Subcutaneous adipose tissue (tissue), 4 donors: ENCODE results near the gene CDK16. TPM values are rescaled to one million over a fixed set of nuclear protein-coding genes. Genes with fewer than 3 reads are reported as not detected.

Experiments
- total RNA-seq, 4 donors: library from RNA; depleted of rRNA; stranded (reverse); fragments of >200 nt; gene quantifications; one replicate each; pipeline ENCODE4 v1.1.0, GENCODE V29; 2016
- TF ChIP-seq, protein P1 (sequence below): fragments of 450-650 bp; IDR thresholded peaks from one replicate; pipeline ENCODE4 v1.5.1; 2016; ENCODE audit warnings: low read depth, mild to moderate bottlenecking, control low read depth, antibody characterized with exemption, moderate library complexity

CDK16 gene
- total RNA-seq, 4 donors from 2014 or later = 57.0 to 176 (median 62.6) TPM

DNA sequence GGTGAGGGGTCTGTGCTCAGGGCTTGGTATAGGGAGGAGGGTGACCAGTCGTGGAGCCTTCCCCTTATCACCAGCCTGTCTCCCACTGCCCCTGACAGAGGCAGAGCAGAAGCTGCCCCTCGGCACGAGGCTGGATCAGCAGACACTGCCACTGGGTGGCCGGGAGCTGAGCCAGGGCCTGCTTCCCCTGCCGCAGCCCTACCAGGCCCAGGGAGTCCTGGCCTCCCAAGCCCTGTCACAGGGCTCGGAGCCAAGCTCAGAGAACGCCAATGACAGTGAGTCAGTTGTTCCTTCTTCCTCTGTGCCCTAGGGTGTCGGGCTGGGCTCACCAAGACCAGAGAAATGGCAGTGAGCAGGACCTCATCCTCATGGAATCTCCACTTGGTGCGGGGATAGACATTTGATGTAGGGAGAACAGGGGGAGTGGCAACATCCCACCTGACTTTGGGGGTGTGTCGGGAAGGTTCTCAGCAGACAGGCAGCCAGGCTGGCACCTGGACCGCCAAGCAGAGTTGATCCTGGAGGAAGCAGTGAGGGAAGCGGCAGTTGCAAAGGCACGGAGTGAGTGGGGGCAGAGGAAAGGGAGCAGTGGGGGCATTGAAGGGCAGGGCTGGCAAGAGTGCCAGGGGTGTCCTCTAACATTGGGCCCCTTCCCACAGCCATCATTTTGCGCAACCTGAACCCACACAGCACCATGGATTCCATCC is 39.1 kb upstream of the CDK16 start:
- TF ChIP-seq, protein P1, sequence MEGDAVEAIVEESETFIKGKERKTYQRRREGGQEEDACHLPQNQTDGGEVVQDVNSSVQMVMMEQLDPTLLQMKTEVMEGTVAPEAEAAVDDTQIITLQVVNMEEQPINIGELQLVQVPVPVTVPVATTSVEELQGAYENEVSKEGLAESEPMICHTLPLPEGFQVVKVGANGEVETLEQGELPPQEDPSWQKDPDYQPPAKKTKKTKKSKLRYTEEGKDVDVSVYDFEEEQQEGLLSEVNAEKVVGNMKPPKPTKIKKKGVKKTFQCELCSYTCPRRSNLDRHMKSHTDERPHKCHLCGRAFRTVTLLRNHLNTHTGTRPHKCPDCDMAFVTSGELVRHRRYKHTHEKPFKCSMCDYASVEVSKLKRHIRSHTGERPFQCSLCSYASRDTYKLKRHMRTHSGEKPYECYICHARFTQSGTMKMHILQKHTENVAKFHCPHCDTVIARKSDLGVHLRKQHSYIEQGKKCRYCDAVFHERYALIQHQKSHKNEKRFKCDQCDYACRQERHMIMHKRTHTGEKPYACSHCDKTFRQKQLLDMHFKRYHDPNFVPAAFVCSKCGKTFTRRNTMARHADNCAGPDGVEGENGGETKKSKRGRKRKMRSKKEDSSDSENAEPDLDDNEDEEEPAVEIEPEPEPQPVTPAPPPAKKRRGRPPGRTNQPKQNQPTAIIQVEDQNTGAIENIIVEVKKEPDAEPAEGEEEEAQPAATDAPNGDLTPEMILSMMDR = no peak

DNA sequence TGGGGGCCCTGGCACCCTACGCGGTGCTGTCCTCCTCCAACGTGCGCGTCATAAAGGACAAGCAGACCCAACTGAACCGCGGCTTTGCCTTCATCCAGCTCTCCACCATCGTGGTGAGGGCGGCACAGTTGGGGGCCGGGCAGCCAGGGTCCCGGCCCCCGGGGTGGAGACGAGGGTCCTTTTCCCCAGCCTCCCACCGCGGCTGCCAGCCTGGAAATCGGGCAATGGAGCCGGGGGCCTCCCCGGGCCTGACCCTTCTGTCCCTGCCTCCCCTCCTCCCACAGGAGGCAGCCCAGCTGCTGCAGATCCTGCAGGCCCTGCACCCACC is 38.6 kb upstream of the CDK16 start:
- TF ChIP-seq, protein P1 = no peak

DNA sequence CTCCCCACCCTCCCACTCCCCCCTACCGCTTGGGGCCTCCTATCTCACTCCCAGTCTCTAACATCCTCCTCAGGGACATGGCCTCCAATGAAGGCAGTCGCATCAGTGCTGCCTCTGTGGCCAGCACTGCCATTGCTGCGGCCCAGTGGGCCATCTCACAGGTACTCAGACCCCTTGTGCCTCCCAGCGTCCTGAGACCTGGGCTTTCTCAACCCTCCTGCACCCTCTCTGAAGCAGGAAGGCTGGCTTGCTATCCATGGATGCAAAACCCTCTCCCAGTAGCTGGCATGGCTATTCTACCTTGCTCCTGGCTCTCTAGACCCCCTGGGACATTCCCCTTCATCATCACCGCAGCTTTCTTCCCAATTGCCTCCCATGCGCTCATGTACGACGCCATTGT is 38.1 kb upstream of the CDK16 start:
- TF ChIP-seq, protein P1 = no peak

DNA sequence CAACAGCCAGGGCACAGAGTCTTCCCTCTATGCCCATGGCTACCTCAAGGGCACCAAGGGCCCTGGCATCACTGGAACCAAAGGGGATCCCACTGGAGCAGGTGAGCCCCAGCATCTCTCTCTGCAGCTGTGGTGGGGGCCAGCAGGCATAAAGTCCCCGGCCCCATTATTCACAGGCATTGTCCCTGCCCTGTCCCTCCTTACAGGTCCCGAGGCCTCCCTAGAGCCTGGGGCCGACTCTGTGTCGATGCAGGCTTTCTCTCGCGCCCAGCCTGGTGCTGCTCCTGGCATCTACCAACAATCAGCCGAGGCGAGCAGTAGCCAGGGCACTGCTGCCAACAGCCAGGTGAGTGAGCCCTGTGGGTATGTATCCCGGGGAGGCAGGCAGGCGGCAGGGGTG is 37.2 kb upstream of the CDK16 start:
- TF ChIP-seq, protein P1 = no peak

DNA sequence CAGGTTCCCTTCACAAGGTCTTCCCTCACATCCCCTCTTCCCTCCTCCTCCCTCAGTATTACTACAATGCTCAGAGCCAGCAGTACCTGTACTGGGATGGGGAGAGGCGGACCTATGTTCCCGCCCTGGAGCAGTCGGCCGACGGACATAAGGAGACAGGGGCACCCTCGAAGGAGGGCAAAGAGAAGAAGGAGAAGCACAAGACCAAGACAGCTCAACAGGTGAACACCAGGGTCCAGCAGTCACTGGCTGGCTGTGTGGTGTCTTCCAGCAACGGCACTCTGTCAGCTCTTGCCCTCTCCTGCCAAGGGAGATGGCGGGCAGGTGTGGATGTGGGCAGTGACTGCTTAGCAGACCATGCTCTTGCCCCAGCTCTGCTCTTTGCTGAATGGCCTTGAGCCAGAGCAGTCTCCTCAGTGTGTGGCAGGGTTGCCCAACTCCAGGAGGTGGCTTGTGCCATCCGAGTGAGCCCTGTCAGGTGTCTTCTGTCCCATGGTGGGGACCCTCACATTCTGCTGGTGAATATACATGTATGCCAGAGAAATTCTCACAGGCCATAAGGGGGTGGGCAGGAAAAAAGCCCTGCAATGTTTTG is 36.3 kb upstream of the CDK16 start:
- TF ChIP-seq, protein P1 = no peak

DNA sequence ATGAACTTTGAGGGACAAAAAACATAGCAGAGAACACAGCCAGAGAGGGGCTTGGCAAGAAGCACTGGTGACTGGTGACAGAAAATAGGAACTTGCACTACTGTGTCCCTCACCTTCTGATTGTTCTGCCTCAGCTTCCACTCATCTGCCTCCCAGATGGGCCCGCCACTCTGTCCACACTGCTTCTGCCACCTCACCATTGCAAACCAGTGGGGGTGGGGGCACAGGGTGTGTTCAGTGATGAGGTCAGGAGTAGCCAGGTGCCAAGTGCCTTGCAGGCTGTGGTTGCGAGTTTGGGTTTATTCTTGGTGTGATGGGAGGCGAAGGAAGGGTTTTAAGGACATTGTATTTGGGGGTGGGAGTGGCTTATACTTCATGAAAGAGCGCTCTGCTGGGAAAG is 34.0 kb upstream of the CDK16 start:
- TF ChIP-seq, protein P1 = no peak

DNA sequence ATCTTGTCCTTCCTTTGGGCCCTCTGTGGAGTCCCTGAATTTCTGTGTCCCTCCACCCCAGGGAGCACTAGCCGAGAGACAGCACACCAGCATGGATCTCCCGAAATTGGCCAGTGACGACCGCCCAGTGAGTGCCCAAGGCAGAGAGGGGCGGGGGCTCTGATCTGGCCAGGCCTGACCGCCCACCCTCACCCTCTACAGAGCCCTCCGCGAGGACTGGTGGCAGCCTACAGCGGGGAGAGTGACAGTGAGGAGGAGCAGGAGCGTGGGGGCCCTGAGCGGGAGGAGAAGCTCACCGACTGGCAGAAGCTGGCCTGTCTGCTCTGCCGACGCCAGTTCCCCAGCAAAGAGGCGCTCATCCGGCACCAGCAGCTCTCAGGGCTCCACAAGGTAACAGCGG is 33.2 kb upstream of the CDK16 start:
- TF ChIP-seq, protein P1 = no peak
